Endothelial cell of umbilical vein (primary cell): ENCODE results near the gene AGBL3. TPM values are rescaled to one million over a fixed set of nuclear protein-coding genes. Genes with fewer than 3 reads are reported as not detected.

Experiments used
- BruUV-seq: library from RNA; stranded (reverse); fragments of 400-500 nt; replicated peaks from 2 replicates; lab custom pipeline; 2021; lab: Mats Ljungman, UMichigan
- CTCF ChIA-PET: fragments of 300-600, 350-600 bp; sonication (Branson Sonifier 250); formaldehyde crosslinking; loops from one replicate; lab custom pipeline; 2021; ENCODE audit warnings: antibody characterized with exemption, inconsistent platforms; lab: Charles Lee
- POLR2A ChIA-PET: fragments of 300-600, 350-600 bp; sonication (Branson Sonifier 250); formaldehyde crosslinking; loops from one replicate; lab custom pipeline; 2021; ENCODE audit warnings: antibody characterized with exemption, inconsistent platforms; lab: Charles Lee
- DNase-seq: peaks from one replicate; pipeline ENCODE4 v3.0.0-alpha.2; 2011; ENCODE audit warnings: low read depth, low spot score
- FAIRE-seq: peaks from 2 replicates; lab custom pipeline; 2011; peaks lifted over from hg19 to GRCh38; lab: Jason Lieb, UNC
- H2AFZ ChIP-seq: 2 replicates; pipeline ENCODE4 v1.6.0; 2012; ENCODE audit warnings: low read depth, low read length, control low read depth, inconsistent platforms
- H3K27ac ChIP-seq: 2 replicates; pipeline ENCODE4 v1.5.1; 2011; ENCODE audit warnings: low read depth, mild to moderate bottlenecking, control low read depth, low read length, moderate library complexity; ENCODE audit not compliant: insufficient read depth
- H3K27me3 ChIP-seq, 2 experiments: 2 replicates each; pipeline versions ENCODE4 v1.6.0 to v1.6.1; 2011; ENCODE audit warnings: low read length in 2 of 2, mixed read lengths in 1 of 2; ENCODE audit not compliant: control insufficient read depth in 2 of 2, insufficient read depth in 2 of 2
- H3K36me3 ChIP-seq, 2 experiments: 2 replicates in 1 of 2; 3 replicates in 1 of 2; pipeline ENCODE4 v1.5.1; 2011; ENCODE audit warnings: low read length in 2 of 2, mild to moderate bottlenecking in 1 of 2, moderate library complexity in 1 of 2; ENCODE audit not compliant: control insufficient read depth in 2 of 2, insufficient read depth in 2 of 2; ENCODE audit errors: extremely low read depth in 1 of 2
- H3K4me1 ChIP-seq: 3 replicates; pipeline ENCODE4 v1.5.1; 2011; ENCODE audit warnings: mild to moderate bottlenecking, low read length; ENCODE audit not compliant: control insufficient read depth, insufficient read depth; ENCODE audit errors: extremely low read depth
- H3K4me2 ChIP-seq: 2 replicates; pipeline ENCODE4 v1.6.1; 2011; ENCODE audit warnings: low read length, control low read depth, mixed read lengths; ENCODE audit not compliant: insufficient read depth
- H3K4me3 ChIP-seq, 3 experiments: fragments of 200-600 bp in 1 of 3; sonication (generic), shearing (Covaris generic) in 1 of 3; replicated peaks in 1 of 3; 2 replicates each; pipeline ENCODE4 v1.5.1; 2011 to 2016; ENCODE audit warnings: control low read depth in 3 of 3, low read length in 3 of 3, mild to moderate bottlenecking in 2 of 3, inconsistent platforms in 1 of 3, low read depth in 1 of 3, moderate library complexity in 1 of 3; ENCODE audit not compliant: insufficient read depth in 1 of 3
- H3K79me2 ChIP-seq: 2 replicates; pipeline ENCODE4 v1.6.0; 2012; ENCODE audit warnings: low read length, inconsistent platforms; ENCODE audit not compliant: control insufficient read depth, insufficient read depth
- H3K9ac ChIP-seq: replicated peaks from 2 replicates; pipeline ENCODE3; 2011; ENCODE audit warnings: low read length, control low read depth; ENCODE audit not compliant: insufficient read depth; ENCODE audit errors: extremely low read depth
- H3K9me1 ChIP-seq: replicated peaks from 3 replicates; pipeline ENCODE4 v1.6.0; 2011; ENCODE audit warnings: mild to moderate bottlenecking, low read length; ENCODE audit not compliant: control insufficient read depth, insufficient read depth; ENCODE audit errors: extremely low read depth
- H3K9me3 ChIP-seq: replicated peaks from 2 replicates; pipeline ENCODE4 v1.5.1; 2012; ENCODE audit warnings: low read length, inconsistent platforms; ENCODE audit not compliant: control insufficient read depth, insufficient read depth
- H4K20me1 ChIP-seq: replicated peaks from 2 replicates; pipeline ENCODE3; 2011; ENCODE audit warnings: mild to moderate bottlenecking, low read length; ENCODE audit not compliant: control insufficient read depth, insufficient read depth; ENCODE audit errors: extremely low read depth
- EZH2 ChIP-seq: IDR thresholded peaks from 2 replicates; pipeline ENCODE4 v1.6.1; 2012; ENCODE audit warnings: borderline replicate concordance, low read depth, mild to moderate bottlenecking, moderate library complexity, low read length, inconsistent platforms; ENCODE audit not compliant: severe bottlenecking
- FOS ChIP-seq: IDR thresholded peaks from 2 replicates; pipeline ENCODE4 v1.6.1; 2011; ENCODE audit warnings: mild to moderate bottlenecking, low read length, moderate library complexity, borderline replicate concordance; ENCODE audit not compliant: insufficient read depth
- GATA2 ChIP-seq: IDR thresholded peaks from 2 replicates; pipeline ENCODE4 v1.7.0; 2011; ENCODE audit warnings: low read depth, mild to moderate bottlenecking, moderate library complexity, mixed read lengths, low read length; ENCODE audit not compliant: insufficient read length, insufficient read depth
- JUN ChIP-seq: IDR thresholded peaks from 2 replicates; pipeline ENCODE4 v1.6.1; 2011; ENCODE audit warnings: borderline replicate concordance, low read depth; ENCODE audit not compliant: insufficient read length, insufficient read depth
- MYC ChIP-seq: IDR thresholded peaks from one replicate; pipeline ENCODE4 v1.6.1; 2011; ENCODE audit warnings: mild to moderate bottlenecking, low read depth, low read length
- POLR2A ChIP-seq: IDR thresholded peaks from 2 replicates; pipeline ENCODE4 v1.6.1; 2012; ENCODE audit warnings: low read depth, mild to moderate bottlenecking, control low read depth, low read length
- POLR2AphosphoS5 ChIP-seq: IDR thresholded peaks from 2 replicates; pipeline ENCODE4 v1.6.1; 2012; ENCODE audit warnings: low read depth, mild to moderate bottlenecking, control low read depth, low read length, moderate library complexity; ENCODE audit not compliant: insufficient read depth
- dilution Hi-C: fragments of 300-500 bp; cut with MboI; formaldehyde crosslinking; loops from one replicate; pipeline ENCODE4 v1.15.0; 2019; ENCODE audit warnings: low sequenced_read_pairs; ENCODE audit not compliant: extremely low pct_ligation_motif_present
- intact Hi-C: fragments of 100-400 bp; cut with micrococcal nuclease; formaldehyde crosslinking; loops from one replicate; pipeline ENCODE4 v1.10.0; 2022
- polyA plus RNA-seq, 4 experiments: library from polyadenylated mRNA; depleted of rRNA in 3 of 4; stranded (reverse) in 3 of 4; unstranded in 1 of 4; fragments of >200 nt; gene quantifications; 2 replicates each; pipeline versions ENCODE4 v1.2.1 to v1.2.3, GENCODE V29; 2011 to 2012; ENCODE audit warnings: missing spikeins in 1 of 4
- total RNA-seq: library from RNA; stranded (reverse); gene quantifications from 2 replicates; pipeline ENCODE4 v1.2.3, GENCODE V29; 2021
- TF ChIP-seq, protein P1 (sequence below): IDR thresholded peaks from 2 replicates; pipeline ENCODE4 v1.6.1; 2011; ENCODE audit not compliant: insufficient read depth, insufficient read length
- TF ChIP-seq, protein P2 (sequence below), 2 donors: IDR thresholded peaks; 1 replicate in 1 of 2; 2 replicates in 1 of 2; pipeline ENCODE4 v1.5.1; 2011; ENCODE audit warnings: low read length in 2 of 2, mild to moderate bottlenecking in 2 of 2, moderate library complexity in 2 of 2, control low read depth in 1 of 2, inconsistent platforms in 1 of 2, low read depth in 1 of 2; ENCODE audit not compliant: insufficient read depth in 1 of 2; ENCODE audit errors: extremely low read depth in 1 of 2

Gene AGBL3
- total and polyA plus RNA-seq, 2 donors (not counting 3 experiments of a cell fraction or from before 2014, with no cell fraction given), result 0.97 to 3.2 TPM

DNA sequence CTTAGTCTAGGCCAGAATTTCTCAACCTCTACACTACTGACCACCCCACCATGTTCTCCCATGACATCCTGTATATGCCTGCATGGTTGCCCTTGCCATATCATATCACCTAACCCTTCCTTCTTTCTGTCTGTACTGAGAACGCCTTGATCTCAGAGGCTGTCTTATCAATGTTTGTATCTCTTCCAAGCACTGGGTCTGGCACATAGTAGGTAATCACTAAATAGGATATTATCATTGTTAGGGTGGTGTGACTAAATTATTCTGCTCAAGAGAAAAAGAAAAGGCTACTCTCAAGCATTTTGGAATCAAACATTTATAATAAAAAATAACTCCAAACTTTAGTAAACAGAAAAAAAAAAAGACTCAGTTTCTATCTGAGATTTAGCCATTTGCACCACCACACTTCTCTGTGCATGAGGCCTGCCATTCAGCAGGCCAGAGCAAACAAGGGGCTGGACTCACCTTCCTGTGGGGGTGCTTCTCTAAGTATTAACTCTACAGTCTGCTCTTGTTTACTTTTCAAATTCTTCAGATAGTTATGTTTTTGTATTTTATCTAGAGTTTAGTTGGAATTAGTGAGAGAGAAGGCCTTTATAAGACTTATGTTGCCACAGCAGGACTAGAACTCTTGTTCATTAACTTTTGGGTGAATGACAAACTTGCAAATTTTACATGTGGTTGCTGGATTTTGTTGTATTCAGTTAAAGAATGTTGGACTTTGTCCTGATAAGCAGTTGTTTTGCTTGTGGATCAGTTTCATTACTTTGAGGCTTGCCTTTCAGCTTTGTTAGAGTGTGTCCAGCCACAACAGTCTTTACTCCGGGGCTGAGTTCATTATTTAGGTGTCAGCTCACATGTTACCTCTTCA is 5.4 kb downstream of the AGBL3 start:
- dilution Hi-C loops (no loop called here), intact Hi-C loops (no loop called here)
- H3K4me1 ChIP-seq, result peaks cover 39% of the 10 kb centered on the region
- no peak overlapping the region for H2AFZ ChIP-seq
- peaks cover 7 to 10% of the 10 kb centered on the region in 2 experiments for H3K36me3 ChIP-seq
- TF ChIP-seq, protein P1, sequence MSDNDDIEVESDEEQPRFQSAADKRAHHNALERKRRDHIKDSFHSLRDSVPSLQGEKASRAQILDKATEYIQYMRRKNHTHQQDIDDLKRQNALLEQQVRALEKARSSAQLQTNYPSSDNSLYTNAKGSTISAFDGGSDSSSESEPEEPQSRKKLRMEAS, result no peak
- TF ChIP-seq FOS, result no peak
- no peak for TF ChIP-seq GATA2
- TF ChIP-seq JUN, result no peak
- TF ChIP-seq EZH2, result no peak
- TF ChIP-seq, protein P2, sequence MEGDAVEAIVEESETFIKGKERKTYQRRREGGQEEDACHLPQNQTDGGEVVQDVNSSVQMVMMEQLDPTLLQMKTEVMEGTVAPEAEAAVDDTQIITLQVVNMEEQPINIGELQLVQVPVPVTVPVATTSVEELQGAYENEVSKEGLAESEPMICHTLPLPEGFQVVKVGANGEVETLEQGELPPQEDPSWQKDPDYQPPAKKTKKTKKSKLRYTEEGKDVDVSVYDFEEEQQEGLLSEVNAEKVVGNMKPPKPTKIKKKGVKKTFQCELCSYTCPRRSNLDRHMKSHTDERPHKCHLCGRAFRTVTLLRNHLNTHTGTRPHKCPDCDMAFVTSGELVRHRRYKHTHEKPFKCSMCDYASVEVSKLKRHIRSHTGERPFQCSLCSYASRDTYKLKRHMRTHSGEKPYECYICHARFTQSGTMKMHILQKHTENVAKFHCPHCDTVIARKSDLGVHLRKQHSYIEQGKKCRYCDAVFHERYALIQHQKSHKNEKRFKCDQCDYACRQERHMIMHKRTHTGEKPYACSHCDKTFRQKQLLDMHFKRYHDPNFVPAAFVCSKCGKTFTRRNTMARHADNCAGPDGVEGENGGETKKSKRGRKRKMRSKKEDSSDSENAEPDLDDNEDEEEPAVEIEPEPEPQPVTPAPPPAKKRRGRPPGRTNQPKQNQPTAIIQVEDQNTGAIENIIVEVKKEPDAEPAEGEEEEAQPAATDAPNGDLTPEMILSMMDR (IDR thresholded peaks at IDR 0.05; ENCODE audit: extremely low read depth in 1 of 2, insufficient read depth in 1 of 2, low read depth in 1 of 2, low read length in 2 of 2), result no peak
- no peak for TF ChIP-seq POLR2A
- no peak for TF ChIP-seq POLR2AphosphoS5
- no peak for TF ChIP-seq MYC
- peak; percentile 61 for DNase-seq
- H3K4me2 ChIP-seq, result peak overlapping the region; percentile 39
- POLR2A ChIA-PET, result no interaction called here
- no TSS peak for BruUV-seq
- H3K9me3 ChIP-seq, result no peaks in the 10 kb centered on the region
- no peak overlapping the region for H3K4me3 ChIP-seq
- no peak overlapping the region for H3K27ac ChIP-seq
- no peak overlapping the region for H3K9ac ChIP-seq
- no peak for FAIRE-seq
- CTCF ChIA-PET, result interaction anchor here (0.6 to 1.2 kb wide), 2 partner anchors 35 to 179 kb away, joined by 3 to 4 read pairs; partner anchors contain the start of gene CYREN
- no peaks in the 10 kb centered on the region for H4K20me1 ChIP-seq
- H3K27me3 ChIP-seq, result no peaks in the 10 kb centered on the region
- no peaks in the 10 kb centered on the region for H3K9me1 ChIP-seq
- H3K79me2 ChIP-seq, result peaks cover 14% of the 10 kb centered on the region
